ENCODE results near the gene TERC. TPM values are rescaled to one million over a fixed set of nuclear protein-coding genes. Genes with fewer than 3 reads are reported as not detected.

Gene TERC
- total RNA-seq, 4 donors from 2014 or later: 19.1 to 93.6 (median 63.7) TPM

DNA sequence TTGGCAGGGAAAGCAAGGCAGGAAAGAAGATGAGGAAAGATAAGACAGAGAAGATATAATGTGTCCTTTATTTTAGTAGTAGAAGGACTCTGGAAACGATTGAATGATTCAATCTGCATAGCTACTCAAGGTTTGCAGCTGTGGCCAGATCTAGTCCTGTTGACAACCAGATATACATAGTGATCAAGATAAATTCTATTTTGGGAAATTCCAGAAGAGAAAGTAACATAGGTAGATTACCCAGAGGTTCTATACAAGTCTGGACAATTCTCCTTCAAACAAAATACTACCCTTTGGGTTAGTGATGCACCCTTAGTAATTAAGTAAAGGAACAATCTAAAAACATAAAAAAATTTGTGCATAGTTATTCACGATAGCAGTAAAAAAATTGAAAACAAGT, 9.4 kb downstream of the TERC start:
- Histone ChIP-seq H3K9me3 (no peaks in the 10 kb centered on the region), H3K36me3 (no peaks in the 10 kb centered on the region), H3K27me3 (peaks cover 0 to 10% (median 0%) of the 10 kb centered on the region in 4 donors), H3K4me3 (no peak overlapping the region), H3K4me1 (no peaks in the 10 kb centered on the region), H3K27ac (replicated peaks in 1 of 4) (no peak overlapping the region)
- no peak for DNase-seq (ENCODE audit: extremely low spot score)
- WGBS: 79% methylated on average over 2 of the region's 2 CpGs
- intact Hi-C loops (cut with DNase I): no loop called here
- no peak for TF ChIP-seq POLR2AphosphoS5 (IDR thresholded peaks at IDR 0.05)
- TF ChIP-seq EP300 (IDR thresholded peaks at IDR 0.05): no peak
- TF ChIP-seq, protein P1, sequence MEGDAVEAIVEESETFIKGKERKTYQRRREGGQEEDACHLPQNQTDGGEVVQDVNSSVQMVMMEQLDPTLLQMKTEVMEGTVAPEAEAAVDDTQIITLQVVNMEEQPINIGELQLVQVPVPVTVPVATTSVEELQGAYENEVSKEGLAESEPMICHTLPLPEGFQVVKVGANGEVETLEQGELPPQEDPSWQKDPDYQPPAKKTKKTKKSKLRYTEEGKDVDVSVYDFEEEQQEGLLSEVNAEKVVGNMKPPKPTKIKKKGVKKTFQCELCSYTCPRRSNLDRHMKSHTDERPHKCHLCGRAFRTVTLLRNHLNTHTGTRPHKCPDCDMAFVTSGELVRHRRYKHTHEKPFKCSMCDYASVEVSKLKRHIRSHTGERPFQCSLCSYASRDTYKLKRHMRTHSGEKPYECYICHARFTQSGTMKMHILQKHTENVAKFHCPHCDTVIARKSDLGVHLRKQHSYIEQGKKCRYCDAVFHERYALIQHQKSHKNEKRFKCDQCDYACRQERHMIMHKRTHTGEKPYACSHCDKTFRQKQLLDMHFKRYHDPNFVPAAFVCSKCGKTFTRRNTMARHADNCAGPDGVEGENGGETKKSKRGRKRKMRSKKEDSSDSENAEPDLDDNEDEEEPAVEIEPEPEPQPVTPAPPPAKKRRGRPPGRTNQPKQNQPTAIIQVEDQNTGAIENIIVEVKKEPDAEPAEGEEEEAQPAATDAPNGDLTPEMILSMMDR (IDR thresholded peaks at IDR 0.05): no peak
- no peak for TF ChIP-seq POLR2A (IDR thresholded peaks at IDR 0.05; ENCODE audit: low read depth)

DNA sequence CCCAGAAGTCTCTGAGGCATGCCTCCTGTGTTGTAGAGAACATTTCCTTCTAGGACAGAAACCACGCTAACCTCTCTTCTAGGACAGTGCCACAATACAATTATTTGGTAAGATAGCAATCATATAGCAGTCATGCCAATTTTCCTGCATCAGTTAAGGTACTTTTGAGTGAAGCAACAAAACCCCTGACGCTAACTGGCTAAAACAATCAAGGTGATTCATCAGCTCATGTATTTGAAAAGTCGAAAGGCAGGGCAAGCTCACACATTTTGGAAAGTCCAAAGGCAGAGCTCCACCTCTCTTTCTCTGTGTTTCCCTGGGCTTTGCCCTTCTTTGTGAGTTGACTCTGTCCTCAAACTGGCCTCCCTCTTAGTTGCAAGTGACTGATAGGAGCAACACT, 10.1 kb downstream of the TERC start:
- peaks cover 0 to 13% (median 0%) of the 10 kb centered on the region in 4 donors for H3K27me3 ChIP-seq
- intact Hi-C loops (cut with DNase I): no loop called here
- no peaks in the 10 kb centered on the region for H3K4me1 ChIP-seq
- H3K36me3 ChIP-seq: no peaks in the 10 kb centered on the region
- H3K27ac ChIP-seq (replicated peaks in 1 of 4): no peak overlapping the region
- TF ChIP-seq, protein P1 (IDR thresholded peaks at IDR 0.05): no peak
- DNase-seq (ENCODE audit: extremely low spot score): no peak
- H3K9me3 ChIP-seq: no peaks in the 10 kb centered on the region
- 85% methylated on average over 3 of the region's 3 CpGs for WGBS
- H3K4me3 ChIP-seq: no peak overlapping the region

DNA sequence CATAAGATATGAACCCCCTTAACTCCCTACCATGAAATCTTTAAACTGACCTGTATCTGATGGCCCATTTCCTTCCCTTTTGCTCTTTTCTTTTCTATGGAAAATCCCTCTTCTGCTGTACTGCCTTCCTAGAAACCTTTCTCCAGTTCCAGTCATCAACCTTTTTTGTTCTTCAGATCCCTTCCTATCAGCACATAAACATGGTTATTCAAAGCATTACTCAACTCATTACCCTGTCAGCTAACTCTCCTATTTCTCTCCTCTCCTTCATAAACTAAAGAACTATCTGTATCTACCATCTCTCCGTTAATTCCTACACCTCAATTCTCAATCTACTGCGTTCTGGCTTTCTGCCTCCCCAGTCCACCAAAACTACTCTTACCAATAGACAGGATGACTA, 13.0 kb downstream of the TERC start:
- no peak overlapping the region for H3K27ac ChIP-seq (replicated peaks in 1 of 4)
- DNase-seq (ENCODE audit: extremely low spot score): no peak
- H3K36me3 ChIP-seq: no peaks in the 10 kb centered on the region
- TF ChIP-seq, protein P1 (IDR thresholded peaks at IDR 0.05): no peak
- TF ChIP-seq POLR2AphosphoS5 (IDR thresholded peaks at IDR 0.05) (no peak), EP300 (IDR thresholded peaks at IDR 0.05) (no peak), POLR2A (IDR thresholded peaks at IDR 0.05; ENCODE audit: low read depth) (no peak)
- WGBS: 93% methylated on average over 2 of the region's 2 CpGs
- H3K9me3 ChIP-seq: no peaks in the 10 kb centered on the region
- intact Hi-C loops (cut with DNase I): no loop called here
- peaks cover 0 to 24% (median 0%) of the 10 kb centered on the region in 4 donors for H3K27me3 ChIP-seq
- no peaks in the 10 kb centered on the region for H3K4me1 ChIP-seq
- H3K4me3 ChIP-seq: no peak overlapping the region

DNA sequence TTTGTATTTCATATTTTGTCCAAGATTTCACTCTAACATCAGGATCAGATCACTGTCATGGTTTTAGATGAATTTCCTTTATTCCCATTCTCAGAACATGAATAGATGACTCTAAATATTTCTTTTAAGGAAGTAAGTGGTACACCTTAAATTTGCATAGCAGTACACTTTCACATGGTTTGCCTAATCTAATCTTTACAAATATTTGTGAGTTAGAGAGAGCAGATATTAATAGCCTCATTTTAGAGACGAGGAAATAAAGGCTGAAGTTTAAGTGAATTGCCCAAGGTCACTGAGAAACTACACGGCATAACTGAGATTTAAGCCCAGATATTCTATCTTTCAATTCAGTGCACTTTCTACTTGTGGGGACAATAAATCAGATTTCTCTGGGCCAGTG, 14.2 kb downstream of the TERC start:
- 75% methylated on average over 2 of the region's 2 CpGs for WGBS
- Histone ChIP-seq H3K27ac (replicated peaks in 1 of 4) (no peak overlapping the region), H3K4me3 (no peak overlapping the region), H3K4me1 (no peaks in the 10 kb centered on the region), H3K27me3 (peaks cover 0 to 24% (median 0%) of the 10 kb centered on the region in 4 donors), H3K9me3 (no peaks in the 10 kb centered on the region), H3K36me3 (no peaks in the 10 kb centered on the region)
- DNase-seq (ENCODE audit: extremely low spot score): no peak
- intact Hi-C loops (cut with DNase I): no loop called here
- TF ChIP-seq, protein P1 (IDR thresholded peaks at IDR 0.05): no peak
- TF ChIP-seq EP300 (IDR thresholded peaks at IDR 0.05) (no peak), POLR2AphosphoS5 (IDR thresholded peaks at IDR 0.05) (no peak), POLR2A (IDR thresholded peaks at IDR 0.05; ENCODE audit: low read depth) (no peak)

DNA sequence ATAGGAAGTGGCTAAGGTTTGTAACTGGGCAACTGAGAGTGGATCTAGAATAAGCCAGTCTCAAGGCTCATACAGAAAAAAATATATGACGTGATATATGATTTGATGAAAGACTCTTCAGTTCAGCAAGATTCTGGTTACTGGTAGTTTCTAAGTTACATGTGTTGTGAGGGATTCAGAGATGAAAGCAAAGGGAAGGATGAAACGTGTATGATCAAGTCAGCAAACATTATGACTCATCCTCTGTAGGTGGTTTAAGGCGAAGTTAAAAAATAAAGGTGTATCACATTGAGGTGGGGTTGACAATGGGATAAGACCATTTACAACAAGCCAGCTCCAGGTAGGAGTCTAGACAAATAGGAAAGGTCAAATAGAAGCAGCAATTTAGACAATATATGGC, 16.2 kb downstream of the TERC start:
- Histone ChIP-seq H3K36me3 (no peaks in the 10 kb centered on the region), H3K27me3 (peaks cover 0 to 13% (median 0%) of the 10 kb centered on the region in 4 donors), H3K27ac (replicated peaks in 1 of 4) (no peak overlapping the region), H3K4me1 (peaks cover 0 to 6% (median 3%) of the 10 kb centered on the region in 4 donors), H3K4me3 (no peak overlapping the region), H3K9me3 (no peaks in the 10 kb centered on the region)
- WGBS: 79% methylated on average over 3 of the region's 3 CpGs
- intact Hi-C loops (cut with DNase I): loop anchor here (5.0 to 10.0 kb wide), 3 partner anchors 81 to 884 kb away; no protein-coding TSS in a partner anchor
- no peak for TF ChIP-seq POLR2AphosphoS5 (IDR thresholded peaks at IDR 0.05)
- TF ChIP-seq EP300 (IDR thresholded peaks at IDR 0.05): no peak
- TF ChIP-seq, protein P1 (IDR thresholded peaks at IDR 0.05): no peak
- TF ChIP-seq POLR2A (IDR thresholded peaks at IDR 0.05; ENCODE audit: low read depth): no peak
- no peak for DNase-seq (ENCODE audit: extremely low spot score)
